IMR-90 (cell line): ENCODE results near the gene ANKFY1. TPM values are rescaled to one million over a fixed set of nuclear protein-coding genes. Genes with fewer than 3 reads are reported as not detected.

ENCODE experiments used
- ATAC-seq: fragments of 200-7000 bp; cut with Tn5 transposase; 2 replicates; pipeline ENCODE4 v1.9.1; 2020; ENCODE audit warnings: low read depth, mild to moderate bottlenecking, moderate library complexity
- BruUV-seq: library from RNA; stranded (reverse); fragments of 400-500 nt; replicated peaks from 2 replicates; lab custom pipeline; 2021; lab: Mats Ljungman, UMichigan
- CTCF ChIA-PET: fragments of 300-600 bp; formaldehyde crosslinking; extraction: SDS; loops from one replicate; lab custom pipeline; 2021; ENCODE audit warnings: antibody characterized with exemption; lab: Yijun Ruan, JAX
- POLR2A ChIA-PET: fragments of 300-600 bp; sonication (Branson Sonifier 250); formaldehyde crosslinking; loops from one replicate; lab custom pipeline; 2022; ENCODE audit warnings: antibody characterized with exemption; ENCODE audit not compliant: unreplicated experiment; lab: Charles Lee
- DNase-seq: peaks from one replicate; pipeline ENCODE4 v3.0.0; 2013
- H2AFZ ChIP-seq: replicated peaks from 2 replicates; pipeline ENCODE3; 2013; ENCODE audit warnings: low read length, mild to moderate bottlenecking; ENCODE audit not compliant: poor library complexity
- H2AK5ac ChIP-seq: 2 replicates; pipeline ENCODE4 v1.6.1; 2013; ENCODE audit warnings: low read depth, low read length, inconsistent platforms
- H2AK9ac ChIP-seq: replicated peaks from 2 replicates; pipeline ENCODE3; 2013; ENCODE audit warnings: mild to moderate bottlenecking, low read depth, low read length, moderate library complexity; ENCODE audit not compliant: poor library complexity
- H2BK120ac ChIP-seq: 2 replicates; pipeline ENCODE4 v1.6.1; 2013; ENCODE audit warnings: low read depth, low read length, inconsistent platforms
- H2BK15ac ChIP-seq: 3 replicates; pipeline ENCODE4 v1.6.1; 2013; ENCODE audit warnings: low read depth, low read length, inconsistent platforms
- H2BK20ac ChIP-seq: 2 replicates; pipeline ENCODE4 v1.6.1; 2013; ENCODE audit warnings: low read depth, mild to moderate bottlenecking, inconsistent platforms, low read length, moderate library complexity
- H2BK5ac ChIP-seq: 2 replicates; pipeline ENCODE4 v1.6.1; 2013; ENCODE audit warnings: mild to moderate bottlenecking, low read depth, low read length, inconsistent platforms; ENCODE audit not compliant: poor library complexity, severe bottlenecking
- H3K14ac ChIP-seq: replicated peaks from 2 replicates; pipeline ENCODE4 v1.6.1; 2013; ENCODE audit warnings: low read depth, low read length, inconsistent platforms
- H3K18ac ChIP-seq: 2 replicates; pipeline ENCODE4 v1.6.1; 2013; ENCODE audit warnings: low read depth, low read length, control low read depth
- H3K23ac ChIP-seq: 2 replicates; pipeline ENCODE4 v1.6.1; 2013; ENCODE audit warnings: low read depth, low read length, inconsistent platforms
- H3K27ac ChIP-seq: 2 replicates; pipeline ENCODE4 v1.5.1; 2013; ENCODE audit warnings: mild to moderate bottlenecking, control low read depth, low read length; ENCODE audit not compliant: insufficient read depth
- H3K27me3 ChIP-seq: 2 replicates; pipeline ENCODE4 v1.6.1; 2013; ENCODE audit warnings: low read length; ENCODE audit not compliant: control insufficient read depth, insufficient read depth
- H3K36me3 ChIP-seq: 2 replicates; pipeline ENCODE4 v1.6.1; 2013; ENCODE audit warnings: low read length, mixed read lengths; ENCODE audit not compliant: control insufficient read depth, insufficient read depth
- H3K4ac ChIP-seq: 2 replicates; pipeline ENCODE4 v1.6.1; 2013; ENCODE audit warnings: low read depth, low read length, inconsistent platforms
- H3K4me1 ChIP-seq: 2 replicates; pipeline ENCODE4 v1.6.1; 2013; ENCODE audit warnings: low read length, mixed read lengths; ENCODE audit not compliant: control insufficient read depth, insufficient read depth
- H3K4me2 ChIP-seq: 2 replicates; pipeline ENCODE4 v1.6.1; 2013; ENCODE audit warnings: low read depth, mild to moderate bottlenecking, control low read depth, low read length, moderate library complexity
- H3K4me3 ChIP-seq: 2 replicates; pipeline ENCODE4 v1.5.1; 2013; ENCODE audit warnings: low read depth, mild to moderate bottlenecking, control low read depth, low read length, moderate library complexity; ENCODE audit not compliant: insufficient read depth
- H3K56ac ChIP-seq: 2 replicates; pipeline ENCODE4 v1.6.1; 2013; ENCODE audit warnings: low read length, inconsistent platforms; ENCODE audit not compliant: insufficient read depth; ENCODE audit errors: extremely low read depth
- H3K79me1 ChIP-seq, 2 experiments: 2 replicates each; pipeline ENCODE4 v1.6.1; 2013; ENCODE audit warnings: low read length in 2 of 2, inconsistent platforms in 1 of 2, low read depth in 1 of 2
- H3K9ac ChIP-seq: 2 replicates; pipeline ENCODE4 v1.6.1; 2013; ENCODE audit warnings: low read depth, low read length, control low read depth
- H3K9me1 ChIP-seq: 2 replicates; pipeline ENCODE4 v1.6.1; 2013; ENCODE audit warnings: low read length, inconsistent platforms; ENCODE audit not compliant: insufficient read depth
- H3K9me3 ChIP-seq: 2 replicates; pipeline ENCODE4 v1.6.1; 2013; ENCODE audit warnings: low read length; ENCODE audit not compliant: control insufficient read depth, insufficient read depth
- H4K20me1 ChIP-seq: 2 replicates; pipeline ENCODE4 v1.6.1; 2013; ENCODE audit warnings: low read length, inconsistent platforms; ENCODE audit not compliant: insufficient read depth
- H4K5ac ChIP-seq: 2 replicates; pipeline ENCODE4 v1.6.1; 2013; ENCODE audit warnings: mild to moderate bottlenecking, low read depth, low read length, control low read depth
- H4K8ac ChIP-seq, 2 experiments: 2 replicates each; pipeline ENCODE4 v1.6.1; 2013; ENCODE audit warnings: low read depth in 2 of 2, low read length in 2 of 2, control low read depth in 1 of 2, inconsistent platforms in 1 of 2
- H4K91ac ChIP-seq: 2 replicates; pipeline ENCODE4 v1.6.1; 2013; ENCODE audit warnings: low read depth, low read length, inconsistent platforms; ENCODE audit not compliant: insufficient read depth
- BHLHE40 ChIP-seq: fragments of 150-350 bp; IDR thresholded peaks from 2 replicates; pipeline ENCODE4 v1.6.1; 2016; ENCODE audit warnings: mild to moderate bottlenecking, low read depth, low read length
- CEBPB ChIP-seq: IDR thresholded peaks from 2 replicates; pipeline ENCODE4 v1.6.1; 2012; ENCODE audit warnings: low read depth, low read length, improper control_type of control experiment
- CHD1 ChIP-seq: IDR thresholded peaks from 2 replicates; pipeline ENCODE4 v1.6.1; 2012; ENCODE audit warnings: low read depth, low read length, improper control_type of control experiment
- CTCF ChIP-seq: conservative IDR thresholded peaks from 2 replicates; pipeline ENCODE4 v1.5.1; 2012; ENCODE audit warnings: mild to moderate bottlenecking, low read depth, low read length, improper control_type of control experiment
- ELK1 ChIP-seq: fragments of 150-350 bp; IDR thresholded peaks from 2 replicates; pipeline ENCODE4 v1.6.1; 2016; ENCODE audit warnings: low read depth, mild to moderate bottlenecking, low read length, moderate library complexity, borderline replicate concordance
- FOS ChIP-seq: fragments of 150-350 bp; IDR thresholded peaks from 2 replicates; pipeline ENCODE4 v1.6.1; 2016; ENCODE audit warnings: low read depth, low read length
- MAFK ChIP-seq: IDR thresholded peaks from 2 replicates; pipeline ENCODE4 v1.6.1; 2012; ENCODE audit warnings: low read depth, low read length, improper control_type of control experiment
- MAZ ChIP-seq: IDR thresholded peaks from 2 replicates; pipeline ENCODE4 v1.6.1; 2012; ENCODE audit warnings: low read depth, mild to moderate bottlenecking, low read length, improper control_type of control experiment, moderate library complexity, borderline replicate concordance
- MXI1 ChIP-seq: IDR thresholded peaks from 2 replicates; pipeline ENCODE4 v1.6.1; 2012; ENCODE audit warnings: low read depth, mild to moderate bottlenecking, low read length, moderate library complexity, borderline replicate concordance
- NFE2L2 ChIP-seq: fragments of 150-350 bp; IDR thresholded peaks from 2 replicates; pipeline ENCODE4 v1.6.1; 2016; ENCODE audit warnings: low read depth, mild to moderate bottlenecking, low read length
- POLR2A ChIP-seq: IDR thresholded peaks from 2 replicates; pipeline ENCODE4 v1.6.1; 2012; ENCODE audit warnings: mild to moderate bottlenecking, low read depth, low read length
- RAD21 ChIP-seq: IDR thresholded peaks from 2 replicates; pipeline ENCODE4 v1.6.1; 2012; ENCODE audit warnings: low read length, improper control_type of control experiment
- RCOR1 ChIP-seq: IDR thresholded peaks from 2 replicates; pipeline ENCODE4 v1.6.1; 2012; ENCODE audit warnings: mild to moderate bottlenecking, low read length, improper control_type of control experiment; ENCODE audit not compliant: insufficient replicate concordance
- RFX5 ChIP-seq: IDR thresholded peaks from 2 replicates; pipeline ENCODE4 v1.8.0; 2012; ENCODE audit warnings: low read depth, mild to moderate bottlenecking, low read length, moderate library complexity
- SMC3 ChIP-seq: fragments of 150-350 bp; IDR thresholded peaks from 2 replicates; pipeline ENCODE4 v1.6.1; 2016; ENCODE audit warnings: low read depth, mild to moderate bottlenecking, antibody characterized with exemption, low read length, moderate library complexity
- USF2 ChIP-seq: fragments of 150-350 bp; IDR thresholded peaks from 2 replicates; pipeline ENCODE4 v1.6.1; 2017; ENCODE audit warnings: mild to moderate bottlenecking, antibody characterized with exemption, low read length, low read depth
- WGBS, 2 experiments: methylation state at CpG; one replicate each; pipeline versions ENCODE4 v1.1.5 to v1.1.7; 2013; ENCODE audit warnings: missing lambda C conversion rate in 2 of 2; ENCODE audit not compliant: insufficient read length in 1 of 2; ENCODE audit errors: extremely low coverage in 2 of 2; 5-methylcytosine and 5-hydroxymethylcytosine counted together
- dilution Hi-C: fragments of 300-500 bp; cut with HindIII; formaldehyde crosslinking; loops from one replicate; pipeline ENCODE4 v1.14.3; 2018; ENCODE audit warnings: low sequenced_read_pairs; ENCODE audit not compliant: unreplicated experiment
- in situ Hi-C: fragments of 300-500 bp; cut with MboI; formaldehyde crosslinking; loops from 3 replicates; pipeline ENCODE4 v1.14.3; 2019; ENCODE audit warnings: low sequenced_read_pairs, inconsistent platforms, mixed read lengths
- intact Hi-C: fragments of 100-400 bp; cut with micrococcal nuclease; formaldehyde crosslinking; loops from 2 replicates; pipeline ENCODE4 v1.10.0; 2022
- polyA plus RNA-seq, 3 experiments: library from polyadenylated mRNA; depleted of rRNA; stranded (reverse); fragments of >200 nt; gene quantifications; 2 replicates each; pipeline ENCODE4 v1.2.3, GENCODE V29; 2012; ENCODE audit warnings: low replicate concordance in 1 of 3
- total RNA-seq: library from RNA; depleted of rRNA; stranded (reverse); fragments of >200 nt; gene quantifications from 2 replicates; pipeline ENCODE4 v1.2.3, GENCODE V29; 2012

Gene ANKFY1
- total and polyA plus RNA-seq, 2 of the 4 experiments (the other 2 are of a cell fraction), result 32.3 to 48.9 TPM

DNA sequence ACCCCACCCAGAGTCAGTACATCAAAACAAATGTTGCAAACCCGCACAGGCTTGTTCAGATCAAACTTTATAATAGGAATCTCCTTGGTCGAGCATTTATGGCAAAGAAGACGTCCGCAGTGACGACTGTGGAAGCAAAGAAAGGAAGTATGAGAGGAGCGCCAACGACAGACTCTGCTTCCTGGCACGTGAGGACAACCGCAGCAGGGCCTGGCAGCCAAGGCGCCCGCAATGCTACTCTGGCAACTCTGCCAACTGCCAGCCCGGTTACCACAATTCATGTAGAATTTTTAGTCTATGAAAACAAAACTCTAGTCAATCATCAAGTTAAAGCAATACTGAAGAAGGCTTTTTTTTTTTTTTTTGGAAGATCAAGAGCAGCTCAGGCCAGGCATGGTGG is 96.0 kb downstream of the ANKFY1 start:
- no peak overlapping the region for H2BK20ac ChIP-seq
- no peaks in the 10 kb centered on the region for H4K20me1 ChIP-seq
- H3K18ac ChIP-seq, result no peak overlapping the region
- no peak overlapping the region for H2AK5ac ChIP-seq
- H3K27ac ChIP-seq, result no peak overlapping the region
- no peak overlapping the region for H3K9ac ChIP-seq
- H4K8ac ChIP-seq, result no peak overlapping the region
- H2AK9ac ChIP-seq, result no peak overlapping the region
- H3K9me3 ChIP-seq, result no peaks in the 10 kb centered on the region
- no peak overlapping the region for H3K56ac ChIP-seq
- POLR2A ChIA-PET, result no interaction called here
- peaks cover 65% of the 10 kb centered on the region for H3K36me3 ChIP-seq
- no peak overlapping the region for H3K14ac ChIP-seq
- no peak overlapping the region for H3K4me2 ChIP-seq
- in situ Hi-C loops (no loop called here), intact Hi-C loops (no loop called here), dilution Hi-C loops (no loop called here)
- WGBS, 2 experiments, result 100% methylated on average over 3 of the region's 12 CpGs; no CpG with 5 or more reads in 1 of the 2 experiments
- no peak overlapping the region for H3K4me3 ChIP-seq
- no peaks in the 10 kb centered on the region for H3K27me3 ChIP-seq
- no peak overlapping the region for H3K23ac ChIP-seq
- CTCF ChIA-PET, result no interaction called here
- no peak for ATAC-seq
- H2BK15ac ChIP-seq, result no peak overlapping the region
- no peak overlapping the region for H2BK120ac ChIP-seq
- no peak overlapping the region for H4K91ac ChIP-seq
- H3K4me1 ChIP-seq, result peaks cover 1% of the 10 kb centered on the region
- BruUV-seq, result no TSS peak
- no peak overlapping the region for H2AFZ ChIP-seq
- no peak overlapping the region for H4K5ac ChIP-seq
- no peak for DNase-seq
- peaks cover 13% of the 10 kb centered on the region for H3K9me1 ChIP-seq
- no peak overlapping the region for H3K4ac ChIP-seq
- H3K79me1 ChIP-seq, result peaks cover 0 to 9% of the 10 kb centered on the region in 2 experiments; a peak in 1 of 4 replicates
- H2BK5ac ChIP-seq, result no peak overlapping the region
- no peak for TF ChIP-seq SMC3
- TF ChIP-seq MXI1, result no peak
- TF ChIP-seq FOS, result no peak
- TF ChIP-seq NFE2L2, result no peak
- TF ChIP-seq CHD1, result no peak
- no peak for TF ChIP-seq ELK1
- no peak for TF ChIP-seq RCOR1
- no peak for TF ChIP-seq BHLHE40
- no peak for TF ChIP-seq POLR2A
- TF ChIP-seq RAD21, result no peak
- no peak for TF ChIP-seq CTCF
- no peak for TF ChIP-seq MAZ
- TF ChIP-seq RFX5, result no peak
- no peak for TF ChIP-seq MAFK
- no peak for TF ChIP-seq USF2
- no peak for TF ChIP-seq CEBPB
